Central memory CD4-positive, alpha-beta T cell (primary cell): Measurements from ENCODE around the gene CHRNA4.
"Not testable (repeated sequence)": the region's sequence is repeated elsewhere in the genome, so short reads cannot be mapped to it uniquely, and the experiment has no call there.

Source experiments
- DNase-seq: peaks from one replicate; pipeline ENCODE4 v3.0.0; 2022

CHRNA4 gene

DNA sequence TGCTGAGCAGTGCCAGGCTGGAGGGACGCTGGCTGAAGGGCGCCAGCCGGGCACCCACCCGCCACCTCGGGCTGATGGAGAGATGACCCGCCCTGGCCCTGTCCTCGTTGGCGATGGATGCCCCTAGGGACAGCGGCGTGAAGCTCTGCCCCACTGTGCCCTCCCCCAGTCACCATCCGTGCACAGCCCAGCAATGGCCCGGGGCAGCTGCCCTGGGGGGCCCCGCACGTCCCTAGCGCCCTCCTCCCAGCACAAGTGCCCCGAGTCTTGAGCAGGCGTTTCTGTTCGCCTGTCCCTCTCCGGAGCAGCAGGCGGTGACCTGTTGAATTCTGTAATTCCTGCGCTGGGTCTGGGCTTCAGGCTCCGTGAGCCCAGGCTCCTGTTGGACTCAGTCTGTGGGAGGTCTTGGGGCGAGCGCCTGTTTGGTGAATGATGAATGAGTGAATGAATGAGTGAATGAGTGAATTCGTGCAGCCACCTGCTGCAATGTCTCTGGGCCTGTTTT, 36.8 kb upstream of the CHRNA4 start:
- no peak for DNase-seq

DNA sequence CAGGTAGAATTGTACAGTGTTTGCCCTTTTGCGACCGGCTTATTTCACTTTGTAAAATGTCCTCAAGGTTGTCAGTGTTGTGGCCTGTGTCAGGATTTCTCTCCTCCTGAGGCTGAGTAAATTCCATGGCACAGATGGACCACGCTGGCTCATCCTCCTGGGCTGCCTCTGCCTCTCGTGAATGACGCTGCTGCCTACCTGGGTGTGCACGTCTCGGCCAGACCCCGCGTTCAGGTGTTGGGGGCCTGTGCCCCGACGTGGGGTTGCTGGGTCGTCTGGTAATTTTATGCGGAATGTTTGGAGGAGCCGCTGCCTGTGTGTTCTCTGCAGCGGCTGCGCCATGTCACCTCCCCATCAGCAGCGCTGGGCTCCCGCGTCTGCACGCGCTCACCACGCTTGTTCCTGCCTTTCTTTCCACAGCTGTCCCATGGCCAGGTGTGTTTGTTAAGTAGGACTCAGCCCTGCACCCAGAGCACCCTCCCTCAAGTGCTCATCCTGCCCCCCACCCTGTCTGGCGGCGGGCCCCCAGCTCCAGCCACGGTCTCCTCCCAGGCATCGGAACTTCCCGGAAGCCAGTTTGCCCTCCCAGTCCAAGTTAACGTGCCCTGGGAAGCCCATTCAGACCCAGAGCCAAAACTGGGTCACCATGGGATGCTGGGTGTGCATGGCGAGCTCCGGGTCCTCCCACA, 36.1 kb upstream of the CHRNA4 start:
- no peak for DNase-seq

- DNase-seq: no peak
These were observed 35.2 kb upstream of the CHRNA4 start for GRCh38 chr20:63396300-63396699.

DNA sequence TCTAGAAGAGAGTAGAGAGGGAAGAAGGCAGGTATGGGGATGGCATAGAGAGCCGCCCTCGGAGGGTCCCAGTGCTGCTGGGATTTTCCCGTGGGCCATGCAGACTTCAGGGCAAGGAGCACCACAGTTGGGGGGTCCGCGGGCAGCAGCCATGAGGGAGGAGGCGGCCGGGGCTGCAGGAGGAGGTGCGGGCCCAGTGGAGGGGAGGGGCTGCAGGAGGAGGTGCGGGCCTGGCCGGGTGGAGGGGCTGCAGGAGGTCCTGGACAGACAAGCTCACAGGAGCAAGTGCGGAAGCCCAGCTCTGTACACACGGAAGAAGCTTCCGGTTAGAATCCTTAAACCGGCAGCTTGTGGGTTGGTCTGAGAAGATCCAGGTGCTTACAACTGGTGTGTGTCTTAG, 34.6 kb upstream of the CHRNA4 start:
- DNase-seq: no peak

DNA sequence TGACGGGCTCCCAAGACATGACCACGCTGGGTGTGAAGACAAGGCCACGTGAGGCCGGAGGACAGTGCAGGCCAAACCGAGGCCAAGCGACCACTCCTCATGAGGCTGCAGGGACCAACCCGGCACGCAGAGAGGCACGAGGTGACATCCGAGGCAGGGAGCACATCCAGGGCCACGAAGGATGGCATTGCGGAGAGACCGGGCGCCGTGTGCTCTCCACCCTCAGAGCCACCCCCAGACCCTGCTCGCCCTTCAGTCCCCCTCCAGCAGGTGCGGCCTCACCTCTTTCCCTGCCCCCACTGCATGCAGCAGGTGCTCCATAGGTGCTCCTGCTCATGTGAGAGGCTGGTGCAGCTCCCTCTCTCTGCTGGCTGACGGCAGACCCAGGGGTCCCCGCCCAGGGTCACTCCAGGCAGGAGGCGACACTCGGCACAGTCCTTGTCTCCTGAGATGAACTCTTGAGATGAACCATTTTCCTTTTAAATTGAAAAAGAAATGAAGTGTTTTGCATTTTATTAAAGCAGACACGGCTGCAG, 33.8 kb upstream of the CHRNA4 start:
- DNase-seq: no peak

- no peak for DNase-seq
These were observed 33.1 kb upstream of the CHRNA4 start for GRCh38 chr20:63394069-63394919.

DNA sequence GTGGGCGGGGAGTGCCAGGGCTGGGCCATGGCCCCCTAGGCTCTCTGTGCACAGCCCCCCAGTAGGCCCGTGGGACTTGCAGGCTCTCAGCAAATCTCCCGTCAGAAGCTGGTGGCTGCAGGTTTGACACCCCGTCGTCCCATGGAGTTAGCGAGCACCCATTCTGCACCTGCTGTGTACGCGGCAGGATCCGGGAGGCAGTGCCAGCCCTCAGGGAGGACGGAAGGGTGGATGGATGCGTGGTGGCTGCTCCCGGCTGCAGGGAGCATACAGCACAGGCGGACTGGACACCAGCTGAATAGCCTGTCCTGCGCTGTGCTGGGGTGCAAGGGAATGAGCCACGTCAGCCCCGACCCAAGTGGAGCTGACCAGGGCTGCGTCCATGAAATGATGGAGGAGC, 32.4 kb upstream of the CHRNA4 start:
- no peak for DNase-seq

DNA sequence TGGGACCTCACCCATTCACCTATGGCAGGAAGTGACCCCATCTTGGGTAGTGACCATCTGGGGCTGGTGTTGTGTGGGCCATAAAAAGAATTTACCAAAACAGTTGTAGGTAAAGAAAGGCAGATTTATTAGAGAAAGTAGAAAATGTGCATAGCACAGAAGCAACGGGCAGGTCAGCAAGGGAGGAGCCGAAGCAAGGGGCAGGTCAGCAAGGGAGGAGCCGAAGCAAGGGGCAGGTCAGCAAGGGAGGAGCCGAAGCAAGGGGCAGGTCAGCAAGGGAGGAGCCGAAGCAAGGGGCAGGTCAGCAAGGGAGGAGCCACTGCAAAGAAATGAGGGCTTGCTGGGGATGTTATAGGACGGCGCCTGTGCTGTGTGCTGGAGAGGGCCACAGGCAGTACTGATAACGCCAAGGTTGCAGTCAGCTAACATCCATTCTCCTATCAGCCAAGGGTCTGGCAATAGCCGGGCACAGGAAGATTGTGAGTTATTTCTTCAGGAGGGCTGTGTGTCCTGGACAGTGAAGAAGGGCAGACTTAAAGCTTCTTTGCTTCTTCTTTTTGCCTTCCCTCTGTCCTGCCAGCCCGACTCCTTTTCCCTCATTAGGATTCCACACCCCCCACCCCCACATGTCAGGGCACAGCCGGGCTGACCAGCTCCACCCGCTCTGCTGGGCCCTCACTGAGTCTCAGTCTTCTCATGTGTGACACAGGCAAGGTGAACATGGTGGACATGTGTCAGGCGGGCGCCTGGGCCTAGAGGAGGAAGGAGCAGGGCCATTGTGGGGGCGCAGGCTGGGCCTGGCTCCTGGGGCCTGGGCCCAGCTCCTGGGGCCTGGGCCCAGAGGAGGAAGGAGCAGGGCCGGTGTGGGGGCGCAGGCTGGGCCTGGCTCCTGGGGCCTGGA, 31.6 kb upstream of the CHRNA4 start:
- DNase-seq: no peak

DNA sequence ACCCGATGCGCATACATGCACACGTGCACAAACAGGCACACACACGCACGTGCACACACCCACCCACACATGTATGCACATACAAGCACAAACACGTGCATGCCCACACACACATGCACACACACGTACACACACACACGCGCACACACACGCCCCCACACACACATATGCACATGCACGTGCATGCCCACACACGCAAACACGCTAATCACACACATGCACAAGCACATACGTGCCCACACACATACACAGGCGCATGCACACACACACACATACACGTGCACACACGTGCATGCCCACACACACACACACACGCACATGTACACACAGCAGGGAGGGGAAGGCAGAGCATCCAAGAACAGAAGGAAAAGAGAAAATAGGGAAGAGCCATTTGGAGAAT, 26.8 kb upstream of the CHRNA4 start:
- DNase-seq: no peak

GRCh38 chr20:63387393-63387792, 26.2 kb upstream of the CHRNA4 start:
- DNase-seq: no peak

DNA sequence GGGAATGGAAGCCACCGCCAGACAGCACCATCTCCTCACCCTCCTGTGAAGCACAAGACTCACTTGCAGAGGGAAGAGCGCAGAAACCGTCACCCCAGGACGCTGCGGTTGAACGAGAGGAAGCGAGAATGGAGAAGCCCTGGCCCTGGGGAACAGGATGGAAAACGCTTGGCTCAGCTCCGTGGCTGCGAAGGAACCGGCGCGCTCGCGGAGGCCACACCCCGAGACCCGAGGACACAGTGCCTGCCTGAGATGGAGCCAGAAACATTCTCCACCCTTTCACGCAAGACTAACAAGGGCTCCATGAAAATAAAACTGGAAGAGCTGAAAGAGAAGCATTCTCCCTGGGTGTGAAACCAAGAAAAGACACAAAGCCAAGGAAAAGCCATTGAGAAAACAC, 25.3 kb upstream of the CHRNA4 start:
- DNase-seq: no peak

GRCh38 chr20:63385819-63386218, 24.7 kb upstream of the CHRNA4 start:
- no peak for DNase-seq

DNA sequence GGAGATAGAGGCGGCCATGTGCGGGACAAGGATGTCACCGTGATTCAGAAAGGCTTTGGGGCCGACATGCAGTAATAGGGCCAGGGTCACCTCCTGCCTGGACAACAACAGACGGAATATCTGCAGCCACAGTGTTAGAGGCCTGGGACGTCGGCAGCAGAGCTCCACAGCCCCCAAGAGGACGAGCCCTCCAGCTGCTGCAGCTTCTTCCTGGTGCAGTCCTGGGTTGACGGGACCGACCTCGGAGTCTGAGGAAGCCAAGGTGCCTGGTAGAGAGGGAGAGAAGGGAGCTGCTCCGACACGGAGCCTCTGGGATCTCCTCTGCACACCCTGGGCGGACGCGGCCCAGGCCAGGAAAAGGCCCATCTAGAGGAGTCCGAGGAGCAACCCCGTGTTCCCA, 23.2 kb upstream of the CHRNA4 start:
- DNase-seq: no peak

DNA sequence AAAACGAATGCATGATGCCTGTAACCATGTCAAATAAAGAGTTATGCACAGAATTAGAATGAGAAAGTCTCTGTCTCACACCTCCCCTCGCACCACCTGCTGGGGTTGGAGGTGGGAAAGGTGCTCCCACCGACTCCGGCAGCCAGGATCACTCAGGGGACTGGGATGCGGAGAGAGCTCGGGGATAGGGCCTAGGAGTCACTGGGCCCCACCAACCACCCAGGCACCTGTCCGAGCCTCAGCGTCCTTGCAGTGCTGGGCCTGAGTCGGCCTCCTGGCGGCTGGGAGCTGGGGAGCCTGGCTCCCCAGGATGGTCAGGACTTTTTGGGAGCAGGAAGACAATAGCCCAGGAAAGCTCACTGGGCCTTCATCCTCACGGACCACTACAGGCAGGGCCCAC, 22.4 kb upstream of the CHRNA4 start:
- no peak for DNase-seq

- DNase-seq: no peak
These were observed 21.6 kb upstream of the CHRNA4 start for GRCh38 chr20:63382551-63383300.

DNA sequence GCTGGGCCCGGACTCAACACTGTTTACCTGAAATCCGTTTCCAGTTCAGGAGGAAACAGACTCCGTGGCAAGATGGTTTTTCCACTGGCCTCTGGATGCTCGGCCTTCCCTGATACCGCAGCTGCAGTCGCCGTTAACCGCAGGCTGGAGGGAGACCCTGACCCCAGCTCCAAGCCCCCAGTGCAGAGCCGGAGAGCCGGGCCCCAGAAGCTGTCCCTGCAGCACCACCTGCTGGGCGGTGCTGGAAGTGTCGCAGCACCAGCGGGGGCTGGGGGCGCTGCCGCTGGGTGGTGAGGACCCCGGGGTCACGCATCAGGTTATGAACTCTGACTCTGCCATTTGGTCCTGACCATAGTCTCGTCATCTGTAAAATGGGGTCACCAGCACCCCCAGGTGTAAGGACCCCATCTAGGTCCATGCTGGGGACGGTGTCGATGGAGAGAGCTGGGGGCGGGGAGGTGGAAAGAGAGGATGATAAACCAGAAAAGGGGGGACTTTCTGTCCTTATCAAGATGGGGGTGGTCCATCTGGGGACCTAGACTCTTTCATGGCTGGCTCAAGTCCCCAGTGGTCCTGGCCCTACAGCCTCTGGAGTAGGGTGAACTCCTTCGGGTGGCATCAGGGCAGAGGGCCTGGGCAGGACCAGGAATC, 20.8 kb upstream of the CHRNA4 start:
- DNase-seq: peak; percentile 19

GRCh38 chr20:63380346-63380870, 19.3 kb upstream of the CHRNA4 start:
- DNase-seq: no peak

DNA sequence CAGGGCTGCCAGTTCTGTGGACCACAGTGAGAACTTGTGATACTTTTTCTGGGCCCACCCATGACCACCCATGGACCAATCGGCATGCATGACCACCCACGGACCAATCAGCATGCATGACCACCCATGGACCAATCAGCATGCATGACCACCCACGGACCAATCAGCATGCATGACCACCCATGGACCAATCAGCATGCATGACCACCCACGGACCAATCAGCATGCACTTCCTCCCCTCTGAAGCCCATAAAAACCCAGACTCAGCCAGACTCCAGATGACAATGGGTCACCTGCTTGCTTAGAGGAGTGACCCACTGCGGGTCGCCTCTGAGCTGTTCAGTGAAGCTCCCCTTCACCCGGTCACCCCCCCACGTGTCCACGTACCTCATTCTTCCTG, 18.7 kb upstream of the CHRNA4 start:
- DNase-seq: not testable (repeated sequence)

- DNase-seq: no peak
These were observed 18.1 kb upstream of the CHRNA4 start for GRCh38 chr20:63379296-63379695.

DNA sequence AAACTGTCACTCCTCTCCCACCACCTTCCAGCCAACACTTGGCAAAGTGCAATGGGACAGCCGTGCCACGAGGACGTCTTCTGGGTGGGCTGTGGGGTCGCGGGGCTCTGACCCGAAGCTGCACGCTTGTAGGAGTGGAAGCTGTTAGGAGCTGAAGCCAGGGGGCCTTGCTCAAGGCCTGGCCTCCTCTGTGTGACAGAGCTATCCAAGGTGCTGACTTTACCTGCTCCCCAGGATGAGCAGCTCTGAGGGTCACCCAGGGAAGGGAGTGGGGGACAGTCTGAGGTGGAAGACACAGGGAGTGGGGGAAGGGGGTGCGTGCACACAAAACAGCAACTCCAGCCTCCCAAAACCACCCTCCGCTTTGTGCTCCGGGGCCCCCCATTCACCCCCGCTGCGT, 17.5 kb upstream of the CHRNA4 start:
- no peak for DNase-seq

DNA sequence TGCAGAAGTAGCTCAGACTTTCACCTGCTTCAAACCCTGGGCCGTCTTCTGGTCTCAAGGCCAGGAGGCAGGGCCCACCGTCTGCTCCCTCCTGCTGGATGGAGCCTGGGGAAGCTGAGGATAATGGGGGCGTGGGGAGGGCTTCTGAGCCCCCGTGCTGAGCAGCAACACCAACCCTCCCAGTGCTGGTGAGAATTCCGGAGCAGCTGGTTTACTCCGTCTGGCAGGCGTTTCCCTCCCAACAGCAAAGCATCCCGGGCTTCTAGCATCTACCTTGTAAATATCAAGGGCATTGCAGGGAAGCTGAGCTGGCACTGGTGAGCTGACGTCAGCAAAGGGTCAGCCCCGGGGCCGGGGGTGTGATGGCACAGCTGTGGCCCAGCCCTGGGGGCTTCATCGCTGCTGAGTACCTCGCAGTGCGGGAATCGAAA, 16.8 kb upstream of the CHRNA4 start:
- no peak for DNase-seq
